ENCODE results near the gene LSM10.

- TF ChIP-seq, protein P1, sequence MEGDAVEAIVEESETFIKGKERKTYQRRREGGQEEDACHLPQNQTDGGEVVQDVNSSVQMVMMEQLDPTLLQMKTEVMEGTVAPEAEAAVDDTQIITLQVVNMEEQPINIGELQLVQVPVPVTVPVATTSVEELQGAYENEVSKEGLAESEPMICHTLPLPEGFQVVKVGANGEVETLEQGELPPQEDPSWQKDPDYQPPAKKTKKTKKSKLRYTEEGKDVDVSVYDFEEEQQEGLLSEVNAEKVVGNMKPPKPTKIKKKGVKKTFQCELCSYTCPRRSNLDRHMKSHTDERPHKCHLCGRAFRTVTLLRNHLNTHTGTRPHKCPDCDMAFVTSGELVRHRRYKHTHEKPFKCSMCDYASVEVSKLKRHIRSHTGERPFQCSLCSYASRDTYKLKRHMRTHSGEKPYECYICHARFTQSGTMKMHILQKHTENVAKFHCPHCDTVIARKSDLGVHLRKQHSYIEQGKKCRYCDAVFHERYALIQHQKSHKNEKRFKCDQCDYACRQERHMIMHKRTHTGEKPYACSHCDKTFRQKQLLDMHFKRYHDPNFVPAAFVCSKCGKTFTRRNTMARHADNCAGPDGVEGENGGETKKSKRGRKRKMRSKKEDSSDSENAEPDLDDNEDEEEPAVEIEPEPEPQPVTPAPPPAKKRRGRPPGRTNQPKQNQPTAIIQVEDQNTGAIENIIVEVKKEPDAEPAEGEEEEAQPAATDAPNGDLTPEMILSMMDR (IDR thresholded peaks at IDR 0.05), result no peak
- TF ChIP-seq POLR2A (IDR thresholded peaks at IDR 0.05), result no peak
- no peak for TF ChIP-seq POLR2AphosphoS5 (IDR thresholded peaks at IDR 0.05)
Measured at GRCh38 chr1:36425791-36426190, 28.1 kb upstream of the LSM10 start.
